ENCODE results near the gene RADIL.
A peak's percentile ranks its signal among the peaks of the same experiment; 100 is the strongest.

RADIL gene

DNA sequence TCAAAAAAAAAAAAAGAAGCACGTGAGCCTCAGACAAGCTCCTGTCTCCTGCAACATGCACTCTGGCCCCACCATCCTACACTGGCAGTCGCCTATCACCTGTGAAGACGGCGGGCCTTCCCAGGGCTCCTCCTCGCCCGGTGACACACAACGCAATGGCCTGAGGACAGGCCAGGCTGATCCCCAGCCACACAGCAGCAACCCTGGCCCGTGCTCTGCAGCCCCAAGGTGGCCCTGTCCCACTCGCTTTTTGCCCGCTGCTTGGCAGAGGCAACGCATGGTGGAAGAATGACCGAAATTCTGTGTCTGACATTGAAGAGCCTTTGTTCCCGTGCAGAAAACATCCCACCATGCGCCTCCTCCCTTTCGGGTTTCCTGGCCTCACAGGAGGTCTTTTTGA lies 8.1 kb downstream of the RADIL start:
- H3K4me3 ChIP-seq (ENCODE audit: low read length): no peak overlapping the region
- TF ChIP-seq ZNF274 (IDR thresholded peaks at IDR 0.05; ENCODE audit: low read depth, low read length): no peak

GRCh38 chr7:4873071-4873944 lies 10.2 kb downstream of the RADIL start:
- no peak for TF ChIP-seq ZNF274 (IDR thresholded peaks at IDR 0.05; ENCODE audit: low read depth, low read length)
- H3K4me3 ChIP-seq (ENCODE audit: low read length): no peak overlapping the region

DNA sequence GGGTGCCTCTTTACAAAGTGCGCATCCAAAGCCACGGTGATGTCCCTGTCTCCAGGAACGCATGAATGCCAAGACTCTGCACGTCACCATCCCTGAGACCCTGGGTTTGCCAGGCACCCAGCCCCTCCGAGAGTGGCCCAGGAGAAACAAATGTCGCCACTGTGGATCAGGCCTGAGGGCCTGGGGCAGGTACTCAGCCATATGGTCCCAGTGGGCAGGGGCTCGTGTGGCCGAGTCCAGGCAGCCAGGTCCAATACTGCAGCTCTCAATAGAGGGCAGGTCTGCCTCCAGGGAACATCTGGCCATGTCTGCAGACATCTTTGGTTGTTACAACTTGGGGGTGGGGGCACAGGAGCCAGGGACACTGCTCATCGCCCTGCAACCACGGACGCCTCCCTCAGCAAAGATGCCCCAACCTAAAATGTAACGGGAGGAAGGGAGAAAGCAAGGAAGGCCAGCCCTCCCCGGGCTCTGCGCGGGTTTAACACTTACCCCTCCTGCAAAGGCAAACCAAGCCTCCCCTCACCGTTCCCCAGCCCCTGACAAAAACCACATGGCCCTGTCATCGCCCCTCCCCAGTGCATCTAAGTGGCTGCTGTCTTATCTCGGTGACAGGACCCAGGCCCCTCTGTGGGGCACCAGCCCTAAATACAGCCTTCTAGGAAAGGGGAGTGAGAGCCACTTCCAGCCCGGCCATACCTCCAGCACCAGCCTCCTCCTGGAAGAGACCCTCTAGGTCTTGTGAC lies 11.4 kb downstream of the RADIL start:
- no peak for TF ChIP-seq ZNF274 (IDR thresholded peaks at IDR 0.05; ENCODE audit: low read depth, low read length)
- no peak overlapping the region for H3K4me3 ChIP-seq (ENCODE audit: low read length)

- no peak for TF ChIP-seq ZNF274 (IDR thresholded peaks at IDR 0.05; ENCODE audit: low read depth, low read length)
- H3K4me3 ChIP-seq (ENCODE audit: low read length): no peak overlapping the region
These were observed 12.3 kb downstream of the RADIL start for GRCh38 chr7:4871056-4871680.

DNA sequence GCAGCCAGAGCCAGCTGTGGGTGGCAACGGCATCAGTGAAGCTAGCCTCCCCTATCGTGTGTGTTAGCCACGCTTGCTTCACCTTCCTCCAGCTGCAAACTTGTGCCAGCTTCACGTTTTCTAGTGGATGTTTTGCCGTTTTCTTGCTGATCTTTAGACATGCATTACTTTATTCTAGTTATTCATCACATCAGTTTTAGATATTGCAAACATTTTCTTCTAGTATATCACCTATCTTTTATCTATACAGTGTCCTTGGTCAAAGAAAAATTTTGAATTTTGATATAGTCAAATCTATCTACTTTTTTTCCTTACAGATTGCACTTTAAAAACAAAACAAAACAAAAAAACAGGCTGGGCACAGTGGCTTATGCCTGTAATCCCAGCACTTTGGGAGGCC lies 15.0 kb downstream of the RADIL start:
- H3K4me3 ChIP-seq (ENCODE audit: low read length): no peak overlapping the region
- no peak for TF ChIP-seq ZNF274 (IDR thresholded peaks at IDR 0.05; ENCODE audit: low read depth, low read length)

DNA sequence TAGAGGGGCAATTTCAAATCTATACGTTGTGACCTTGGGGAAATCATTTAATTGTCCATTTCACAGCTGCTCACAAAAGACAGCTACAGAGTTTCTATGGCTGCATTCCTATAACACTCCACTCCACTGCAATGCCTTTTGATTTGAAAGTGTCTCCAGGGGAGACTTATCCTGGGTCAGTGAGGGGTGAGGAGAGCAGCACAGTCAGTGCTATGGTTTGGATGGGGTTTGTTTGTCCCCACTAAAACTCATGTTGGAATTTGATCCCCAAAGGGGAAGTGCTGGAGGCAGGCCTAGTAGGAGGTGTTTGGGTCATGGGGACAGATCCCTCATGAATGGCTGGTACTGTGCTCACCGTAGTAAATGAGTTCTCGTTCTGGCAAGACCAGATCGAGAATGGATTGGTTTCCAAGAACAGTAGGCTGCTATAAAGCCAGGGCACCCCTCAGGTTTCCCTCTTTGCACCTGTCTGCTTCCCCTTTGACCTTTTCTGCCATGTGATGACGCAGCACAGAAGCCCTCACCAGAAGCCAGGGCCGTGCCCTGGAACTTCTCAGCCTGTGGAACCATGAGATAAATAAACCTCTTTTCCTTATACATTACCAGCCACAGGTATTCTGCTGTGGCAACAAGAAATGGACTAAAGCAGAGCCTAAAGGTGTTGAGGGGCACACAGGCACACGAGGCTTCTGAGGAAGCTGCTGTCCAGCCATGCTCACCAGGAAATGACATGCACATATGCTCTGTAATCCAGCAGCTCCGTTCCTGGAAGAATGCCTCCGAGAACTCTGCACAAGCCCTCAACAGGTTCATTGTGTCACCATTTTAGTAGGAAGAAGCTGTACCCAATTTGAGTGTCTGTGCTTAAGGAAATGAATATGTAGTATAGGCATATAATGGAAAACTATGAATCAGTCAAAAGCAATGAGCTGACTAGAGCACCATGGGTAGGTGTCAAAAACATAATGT lies 16.7 kb downstream of the RADIL start:
- TF ChIP-seq ZNF274 (IDR thresholded peaks at IDR 0.05; ENCODE audit: low read depth, low read length): no peak
- no peak overlapping the region for H3K4me3 ChIP-seq (ENCODE audit: low read length)

GRCh38 chr7:4862156-4862555 lies 21.4 kb downstream of the RADIL start:
- peak overlapping the region; percentile 38; the same call in 1 of the 2 replicates for H3K4me3 ChIP-seq (ENCODE audit: low read length)
- no peak for TF ChIP-seq ZNF274 (IDR thresholded peaks at IDR 0.05; ENCODE audit: low read depth, low read length)

DNA sequence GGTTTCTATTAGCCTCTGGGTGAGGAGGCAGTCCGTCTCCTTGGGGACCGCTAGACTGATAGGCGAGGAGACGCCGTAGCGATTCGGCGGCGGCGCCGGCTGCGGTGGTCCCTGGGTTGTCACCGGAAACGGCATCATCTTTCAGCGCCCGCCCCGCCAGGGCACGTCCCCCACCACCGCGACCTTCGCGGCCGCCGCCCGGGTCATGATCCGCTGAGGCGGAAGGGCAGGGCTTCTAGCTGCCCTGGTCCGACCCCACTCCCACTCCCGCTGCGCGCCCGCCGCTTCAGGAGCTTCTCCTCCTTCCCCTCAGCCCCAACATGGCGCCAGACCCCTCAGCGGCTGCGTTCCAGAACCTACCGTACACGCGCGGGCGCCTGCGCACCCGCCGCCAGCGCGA lies 21.8 kb downstream of the RADIL start, which contains the start of gene PAPOLB:
TSS of gene PAPOLB (minus strand) at position 358 of the 400 bp plus-strand sequence. CDS start at position 138, 220 bp downstream.
- no peak for TF ChIP-seq ZNF274 (IDR thresholded peaks at IDR 0.05; ENCODE audit: low read depth, low read length)
- peak within 1 kb of the TSS; percentile 38; the same call in 1 of the 2 replicates for H3K4me3 ChIP-seq (ENCODE audit: low read length)

GRCh38 chr7:4861227-4861626 lies 22.3 kb downstream of the RADIL start:
- no peak for TF ChIP-seq ZNF274 (IDR thresholded peaks at IDR 0.05; ENCODE audit: low read depth, low read length)
- H3K4me3 ChIP-seq (ENCODE audit: low read length): peak overlapping the region; percentile 38; the same call in 1 of the 2 replicates

DNA sequence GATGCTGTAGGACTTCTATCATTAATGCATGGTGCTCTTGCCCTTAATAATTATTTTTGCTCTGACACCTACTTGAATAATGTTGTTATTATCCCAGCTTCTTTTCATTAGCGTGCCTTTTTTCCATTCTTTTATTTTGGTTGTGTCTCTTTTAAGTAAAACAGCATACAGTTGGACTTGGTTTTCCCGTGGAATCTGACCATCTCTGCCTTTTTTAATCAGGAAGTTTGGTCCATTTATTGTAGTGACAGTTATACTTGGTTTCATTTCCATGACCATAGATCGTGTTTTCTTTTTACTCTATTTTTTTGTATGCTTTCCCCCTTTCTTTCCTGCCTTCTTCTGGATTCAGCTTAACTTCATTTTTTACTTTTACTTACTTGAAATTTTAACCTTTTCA lies 26.3 kb downstream of the RADIL start:
- no peak for TF ChIP-seq ZNF274 (IDR thresholded peaks at IDR 0.05; ENCODE audit: low read depth, low read length)
- no peak overlapping the region for H3K4me3 ChIP-seq (ENCODE audit: low read length)

DNA sequence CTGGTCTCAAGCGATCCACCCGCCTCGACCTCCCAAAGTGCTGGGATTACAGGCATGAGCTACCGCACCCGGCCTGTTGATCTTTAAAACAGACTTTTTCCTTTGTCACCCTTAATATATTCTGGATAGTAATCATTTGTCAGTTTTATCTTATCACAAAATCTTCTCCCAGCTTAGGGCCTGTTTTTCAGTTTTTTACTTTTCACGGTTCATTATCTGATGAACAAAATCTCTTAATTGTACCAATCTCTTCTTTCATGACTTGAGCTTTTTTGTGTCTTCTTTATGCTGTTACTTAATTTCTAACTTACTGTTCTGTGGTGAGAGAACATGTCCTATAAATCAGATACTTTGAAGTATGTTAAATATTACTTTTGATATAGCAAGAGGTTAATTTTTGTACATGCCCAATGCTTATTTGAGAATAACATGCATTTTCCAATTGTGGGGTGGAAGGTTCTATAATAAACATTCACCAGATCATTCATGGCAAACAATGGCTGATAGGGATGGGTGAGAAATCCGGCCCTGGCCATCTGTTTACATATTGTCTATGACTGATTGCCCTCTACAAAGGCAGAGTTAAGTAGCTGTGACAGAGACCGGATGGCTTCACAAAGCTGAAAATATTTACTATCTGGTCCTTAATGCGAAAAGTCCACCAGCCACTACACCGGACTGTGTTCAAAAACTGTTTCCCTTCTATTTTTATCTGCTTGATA lies 27.0 kb downstream of the RADIL start:
- no peak overlapping the region for H3K4me3 ChIP-seq (ENCODE audit: low read length)

GRCh38 chr7:4854916-4855315 lies 28.6 kb downstream of the RADIL start:
- TF ChIP-seq ZNF274 (IDR thresholded peaks at IDR 0.05; ENCODE audit: low read depth, low read length): no peak
- no peak overlapping the region for H3K4me3 ChIP-seq (ENCODE audit: low read length)

More for the DNA sequence above, 27.0 kb downstream of the RADIL start:
- TF ChIP-seq ZNF274 (IDR thresholded peaks at IDR 0.05; ENCODE audit: low read depth, low read length): no peak

All from GM08714 (cell line).